ENCODE measurements around the gene ZNF565.
"Not testable (repeated sequence)": the region's sequence is repeated elsewhere in the genome, so short reads cannot be mapped to it uniquely, and the experiment has no call there.

The ZNF565 gene

GRCh38 chr19:36210497-36210896 is 4.0 kb downstream of the ZNF565 start:
- DNase-seq = no peak

GRCh38 chr19:36209372-36209771 is 5.1 kb downstream of the ZNF565 start:
- DNase-seq = no peak

GRCh38 chr19:36207605-36208252 is 6.7 kb downstream of the ZNF565 start:
- no peak for DNase-seq

- no peak for DNase-seq
These were observed 11.2 kb downstream of the ZNF565 start for GRCh38 chr19:36203293-36203692.

GRCh38 chr19:36201684-36202083 is 12.8 kb downstream of the ZNF565 start:
- no peak for DNase-seq

- DNase-seq = no peak
These were observed 16.3 kb downstream of the ZNF565 start for GRCh38 chr19:36198119-36198518.

- DNase-seq = no peak
These were observed 18.2 kb downstream of the ZNF565 start for GRCh38 chr19:36196249-36196648.

GRCh38 chr19:36186722-36187121 is 27.7 kb downstream of the ZNF565 start:
- DNase-seq = not testable (repeated sequence)

- DNase-seq = no peak
These were observed 31.2 kb downstream of the ZNF565 start for GRCh38 chr19:36183245-36183628.

- DNase-seq = no peak
These were observed 31.7 kb downstream of the ZNF565 start for GRCh38 chr19:36182612-36183244.

- DNase-seq = not testable (repeated sequence)
These were observed 35.4 kb downstream of the ZNF565 start for GRCh38 chr19:36179077-36179476.

- DNase-seq = not testable (repeated sequence)
These were observed 40.6 kb downstream of the ZNF565 start for GRCh38 chr19:36173846-36174245.

GRCh38 chr19:36172852-36173251 is 41.6 kb downstream of the ZNF565 start:
- no peak for DNase-seq

- no peak for DNase-seq
These were observed 45.2 kb downstream of the ZNF565 start for GRCh38 chr19:36169084-36169760.

GRCh38 chr19:36163813-36164212 is 50.7 kb downstream of the ZNF565 start:
- no peak for DNase-seq

GRCh38 chr19:36160821-36161596 is 53.5 kb downstream of the ZNF565 start:
- DNase-seq = no peak

- no peak for DNase-seq
These were observed 61.3 kb downstream of the ZNF565 start for GRCh38 chr19:36153126-36153525.

GRCh38 chr19:36152352-36153091 is 61.9 kb downstream of the ZNF565 start, which contains the start of gene COX7A1:
COX7A1 (minus strand) TSS chr19:36152447; CDS start chr19:36152407, 40 bp downstream.
- no peak for DNase-seq

GRCh38 chr19:36152019-36152351 is 62.5 kb downstream of the ZNF565 start:
- DNase-seq = no peak

GRCh38 chr19:36151144-36152018 is 63.1 kb downstream of the ZNF565 start:
- DNase-seq = no peak

- no peak for DNase-seq
These were observed 63.9 kb downstream of the ZNF565 start for GRCh38 chr19:36150586-36150985.

All from central memory CD4-positive, alpha-beta T cell (primary cell).